ENCODE results near the gene PRR23E. TPM values are rescaled to one million over a fixed set of nuclear protein-coding genes. Genes with fewer than 3 reads are reported as not detected.

The PRR23E gene
- total RNA-seq, 4 donors from 2014 or later: not detected

GRCh38 chr3:127197300-127198189, 4.6 kb downstream of the PRR23E start:
- TF ChIP-seq POLR2A (IDR thresholded peaks at IDR 0.05): no peak
- no peak for DNase-seq (ENCODE audit: low spot score in 2 of 2)
- H3K4me3 ChIP-seq (ENCODE audit: low read depth, poor library complexity, severe bottlenecking): no peak overlapping the region
- intact Hi-C loops (cut with DNase I; ENCODE audit: low total_unique reads): no loop called here
- WGBS, 2 donors: 63% methylated on average over 14 of the region's 14 CpGs

- no peak overlapping the region for H3K4me3 ChIP-seq (ENCODE audit: low read depth, poor library complexity, severe bottlenecking)
- intact Hi-C loops (cut with DNase I; ENCODE audit: low total_unique reads): no loop called here
- DNase-seq (ENCODE audit: low spot score in 2 of 2): no peak
- 75 to 80% methylated on average over 6 of the region's 6 CpGs for WGBS, 2 donors
- TF ChIP-seq POLR2A (IDR thresholded peaks at IDR 0.05) (no peak), CTCF (IDR thresholded peaks at IDR 0.05) (no peak)
These were observed 7.3 kb downstream of the PRR23E start for GRCh38 chr3:127200086-127200691.

- no peak for TF ChIP-seq POLR2A (IDR thresholded peaks at IDR 0.05)
- H3K4me3 ChIP-seq (ENCODE audit: low read depth, poor library complexity, severe bottlenecking): no peak overlapping the region
- WGBS, 2 donors: 17 to 19% methylated on average over 1 of the region's 1 CpG
- intact Hi-C loops (cut with DNase I; ENCODE audit: low total_unique reads): no loop called here
- DNase-seq (ENCODE audit: low spot score in 2 of 2): no peak
These were observed 10.1 kb downstream of the PRR23E start for GRCh38 chr3:127203024-127203423.

- WGBS, 2 donors: 69 to 73% methylated on average over 17 of the region's 17 CpGs
- DNase-seq (ENCODE audit: low spot score in 2 of 2): peak in 1 of 2 donors; percentile 68
- no peak overlapping the region for H3K4me3 ChIP-seq (ENCODE audit: low read depth, poor library complexity, severe bottlenecking)
- intact Hi-C loops (cut with DNase I; ENCODE audit: low total_unique reads): no loop called here
- no peak for TF ChIP-seq CTCF (IDR thresholded peaks at IDR 0.05)
- no peak for TF ChIP-seq POLR2A (IDR thresholded peaks at IDR 0.05)
These were observed 12.1 kb downstream of the PRR23E start for GRCh38 chr3:127204841-127205582.

- TF ChIP-seq POLR2A (IDR thresholded peaks at IDR 0.05): no peak
- no peak for TF ChIP-seq CTCF (IDR thresholded peaks at IDR 0.05)
- no peak for DNase-seq (ENCODE audit: low spot score in 2 of 2)
- no peak overlapping the region for H3K4me3 ChIP-seq (ENCODE audit: low read depth, poor library complexity, severe bottlenecking)
- 73 to 84% methylated on average over 3 of the region's 3 CpGs for WGBS, 2 donors
- intact Hi-C loops (cut with DNase I; ENCODE audit: low total_unique reads): no loop called here
These were observed 13.2 kb downstream of the PRR23E start for GRCh38 chr3:127206154-127206553.

GRCh38 chr3:127206611-127207516, 13.9 kb downstream of the PRR23E start:
- H3K4me3 ChIP-seq (ENCODE audit: low read depth, poor library complexity, severe bottlenecking): no peak overlapping the region
- DNase-seq (ENCODE audit: low spot score in 2 of 2): peak in 1 of 2 donors; percentile 69
- WGBS, 2 donors: 73 to 76% methylated on average over 11 to 13 of the region's 15 CpGs
- TF ChIP-seq POLR2A (IDR thresholded peaks at IDR 0.05) (no peak), CTCF (IDR thresholded peaks at IDR 0.05) (no peak)
- intact Hi-C loops (cut with DNase I; ENCODE audit: low total_unique reads): no loop called here
